HFFc6 (cell line): ENCODE measurements around the gene MCTP1. TPM values are rescaled to one million over a fixed set of nuclear protein-coding genes. Genes with fewer than 3 reads are reported as not detected.
A peak's percentile ranks its signal among the peaks of the same experiment; 100 is the strongest.
"Not testable (repeated sequence)": the region's sequence is repeated elsewhere in the genome, so short reads cannot be mapped to it uniquely, and the experiment has no call there.

Source experiments
- DNase-seq: peaks from one replicate; pipeline ENCODE4 v3.0.0-alpha.2; 2018
- H3K27ac Mint-ChIP-seq: 2 replicates; pipeline ENCODE4 v1.8.0; 2020; ENCODE audit warnings: mild to moderate bottlenecking, mixed read lengths
- H3K27me3 Mint-ChIP-seq: 2 replicates; pipeline ENCODE4 v1.8.0; 2021; ENCODE audit warnings: mild to moderate bottlenecking, moderate library complexity, mixed read lengths; ENCODE audit not compliant: insufficient read depth
- H3K36me3 Mint-ChIP-seq: 2 replicates; pipeline ENCODE4 v1.8.0; 2021; ENCODE audit warnings: low read depth, mixed read lengths
- H3K4me1 Mint-ChIP-seq: 2 replicates; pipeline ENCODE4 v1.8.0; 2020; ENCODE audit warnings: low read depth, mixed read lengths
- H3K4me3 Mint-ChIP-seq: 2 replicates; pipeline ENCODE4 v1.8.0; 2020; ENCODE audit warnings: mild to moderate bottlenecking, moderate library complexity, mixed read lengths
- H3K9me3 Mint-ChIP-seq: 2 replicates; pipeline ENCODE4 v1.8.0; 2020; ENCODE audit warnings: mild to moderate bottlenecking, mixed read lengths
- CTCF ChIP-seq: fragments of 200-600 bp; sonication (generic); IDR thresholded peaks from 2 replicates; pipeline ENCODE4 v1.5.0; 2021; ENCODE audit warnings: antibody characterized with exemption, mild to moderate bottlenecking
- total RNA-seq, 6 experiments: library from RNA; stranded (reverse); fragmentation: NEBNext Ultra II Directional; extraction: Animal tissue kit (Norgen Biotek cat#: 25700); gene quantifications; 2 replicates in 1 of 6; 3 replicates in 5 of 6; pipeline ENCODE4 v1.2.3, GENCODE V29; 2021

The MCTP1 gene
- total RNA-seq, 6 experiments from 2014 or later = 1.0 to 5.2 (median 3.9) TPM

- peak; percentile 89 for TF ChIP-seq CTCF
- peak; percentile 74 for DNase-seq
- no peak overlapping the region for H3K4me3 Mint-ChIP-seq
- H3K27ac Mint-ChIP-seq = no peak overlapping the region
- H3K36me3 Mint-ChIP-seq = no peaks in the 10 kb centered on the region
- peaks cover 3% of the 10 kb centered on the region for H3K27me3 Mint-ChIP-seq
- no peaks in the 10 kb centered on the region for H3K9me3 Mint-ChIP-seq
- no peaks in the 10 kb centered on the region for H3K4me1 Mint-ChIP-seq
Measured at GRCh38 chr5:94968507-94969095, 316.3 kb downstream of the MCTP1 start.

GRCh38 chr5:94967525-94967924 lies 317.4 kb downstream of the MCTP1 start:
- Mint-ChIP-seq H3K36me3 (no peaks in the 10 kb centered on the region), H3K4me3 (no peak overlapping the region), H3K9me3 (no peaks in the 10 kb centered on the region), H3K27me3 (peaks cover 3% of the 10 kb centered on the region), H3K4me1 (no peaks in the 10 kb centered on the region), H3K27ac (no peak overlapping the region)
- DNase-seq = no peak
- TF ChIP-seq CTCF = no peak

GRCh38 chr5:94959279-94959678 lies 325.6 kb downstream of the MCTP1 start:
- not testable (repeated sequence) for H3K9me3 Mint-ChIP-seq, H3K27ac Mint-ChIP-seq, H3K4me3 Mint-ChIP-seq, H3K27me3 Mint-ChIP-seq, H3K4me1 Mint-ChIP-seq, DNase-seq, H3K36me3 Mint-ChIP-seq

GRCh38 chr5:94945656-94946055 lies 339.2 kb downstream of the MCTP1 start:
- no peaks in the 10 kb centered on the region for H3K36me3 Mint-ChIP-seq
- no peak overlapping the region for H3K27ac Mint-ChIP-seq

GRCh38 chr5:94944160-94944559 lies 340.7 kb downstream of the MCTP1 start:
- no peak for DNase-seq

More at GRCh38 chr5:94945656-94946055, 339.2 kb downstream of the MCTP1 start:
- no peak overlapping the region for H3K4me3 Mint-ChIP-seq
- H3K4me1 Mint-ChIP-seq = no peaks in the 10 kb centered on the region; the same call in 1 of the 2 replicates
- no peak for TF ChIP-seq CTCF
- no peaks in the 10 kb centered on the region for H3K9me3 Mint-ChIP-seq
- peaks cover 2% of the 10 kb centered on the region; the same call in 1 of the 2 replicates for H3K27me3 Mint-ChIP-seq
- no peak for DNase-seq

More at GRCh38 chr5:94944160-94944559, 340.7 kb downstream of the MCTP1 start:
- H3K36me3 Mint-ChIP-seq = no peaks in the 10 kb centered on the region
- peaks cover 2% of the 10 kb centered on the region; the same call in 1 of the 2 replicates for H3K27me3 Mint-ChIP-seq
- TF ChIP-seq CTCF = no peak
- no peak overlapping the region for H3K27ac Mint-ChIP-seq
- H3K4me1 Mint-ChIP-seq = no peaks in the 10 kb centered on the region; the same call in 1 of the 2 replicates
- no peaks in the 10 kb centered on the region for H3K9me3 Mint-ChIP-seq
- no peak overlapping the region for H3K4me3 Mint-ChIP-seq
